Measurements from ENCODE around the gene HES5. TPM values are rescaled to one million over a fixed set of nuclear protein-coding genes. Genes with fewer than 3 reads are reported as not detected.

Gene HES5
- total RNA-seq, 1 experiment from 2014 or later: not detected

GRCh38 chr1:2528016-2528415 is 2.0 kb downstream of the HES5 start:
- no peak overlapping the region for H3K14ac ChIP-seq (ENCODE audit: insufficient read depth, low read length)
- H3K56ac ChIP-seq (ENCODE audit: insufficient read length, low read depth, low read length): no peak overlapping the region
- peaks cover 11% of the 10 kb centered on the region for H3K23me2 ChIP-seq (ENCODE audit: insufficient read length, low read depth, low read length, poor library complexity, severe bottlenecking)
- peaks cover 16% of the 10 kb centered on the region for H3K79me1 ChIP-seq (ENCODE audit: insufficient read depth, low read depth, low read length, poor library complexity, severe bottlenecking)
- H2BK12ac ChIP-seq (ENCODE audit: insufficient read length, low read depth, low read length): no peak overlapping the region
- no peak overlapping the region for H4K5ac ChIP-seq (ENCODE audit: insufficient read length, low read depth, low read length)
- no peak overlapping the region for H2BK15ac ChIP-seq (ENCODE audit: low read depth, low read length)
- H2BK5ac ChIP-seq (ENCODE audit: insufficient read length, low read length): no peak overlapping the region
- H3K9ac ChIP-seq (ENCODE audit: extremely low read depth, insufficient read length, low read length): no peak overlapping the region
- no peak overlapping the region for H4K91ac ChIP-seq (ENCODE audit: insufficient read length, low read depth, low read length)
- H4K8ac ChIP-seq (replicated peaks; ENCODE audit: insufficient read length, low read depth, low read length): no peak overlapping the region
- no peak overlapping the region for H3K27ac Mint-ChIP-seq
- peaks cover 21% of the 10 kb centered on the region; the same call in 1 of the 2 replicates for H3K79me2 ChIP-seq (ENCODE audit: insufficient read depth, low read length)
- no CpG with 5 or more reads among the region's 12 CpGs for WGBS (ENCODE audit: extremely low coverage, insufficient read length, low lambda C conversion rate)
- no peak overlapping the region for H2BK20ac ChIP-seq (ENCODE audit: low read depth, low read length, poor library complexity, severe bottlenecking)
- TF ChIP-seq CTCF (conservative IDR thresholded peaks at IDR 0.05): no peak
- H3K4me1 Mint-ChIP-seq: peaks cover 25 to 29% of the 10 kb centered on the region in 2 experiments
- peaks cover 37% of the 10 kb centered on the region; the same call in 1 of the 2 replicates for H3K27me3 ChIP-seq (ENCODE audit: insufficient read depth, low read length)
- no peak overlapping the region for H3K4ac ChIP-seq (ENCODE audit: low read depth, low read length)
- no peaks in the 10 kb centered on the region for H3K9me3 ChIP-seq (ENCODE audit: control insufficient read depth, low read depth, low read length)
- H2AFZ ChIP-seq (ENCODE audit: low read length): no peak overlapping the region
- H3K18ac ChIP-seq (ENCODE audit: insufficient read length, low read depth, low read length): no peak overlapping the region
- no peak overlapping the region for H3K4me2 ChIP-seq (ENCODE audit: insufficient read depth, insufficient read length, low read length)
- H2BK120ac ChIP-seq (ENCODE audit: low read depth, low read length, poor library complexity, severe bottlenecking): no peak overlapping the region
- H3K9me3 Mint-ChIP-seq: no peaks in the 10 kb centered on the region; a peak in 2 of 5 replicates
- H4K20me1 ChIP-seq (ENCODE audit: control insufficient read depth, insufficient read depth, insufficient read length): no peaks in the 10 kb centered on the region
- DNase-seq: no peak
- H3T11ph ChIP-seq (ENCODE audit: low read length): no peak overlapping the region
- no peak overlapping the region for H3K27ac ChIP-seq (ENCODE audit: insufficient read length, low read depth, low read length)
- peaks cover 2% of the 10 kb centered on the region; the same call in 1 of the 2 replicates for H3K4me1 ChIP-seq (ENCODE audit: insufficient read depth, low read length)
- peaks cover 2 to 4% (median 3%) of the 10 kb centered on the region in 3 experiments; a peak in 3 of 7 replicates for H3K36me3 Mint-ChIP-seq (ENCODE audit: insufficient read depth in 1 of 3, low read depth in 3 of 3)
- H3K4me3 Mint-ChIP-seq: no peak overlapping the region
- H2AK5ac ChIP-seq (ENCODE audit: insufficient read length, low read length): no peak overlapping the region
- no peak overlapping the region for H3K23ac ChIP-seq (ENCODE audit: insufficient read length, low read depth, low read length)
- H3K27me3 Mint-ChIP-seq (ENCODE audit: low read depth): peaks cover 60% of the 10 kb centered on the region
